Fibroblast of skin of right quadriceps (primary cell): ENCODE results near the gene ENTREP3.
"Not testable (repeated sequence)": the region's sequence is repeated elsewhere in the genome, so short reads cannot be mapped to it uniquely, and the experiment has no call there.

Experiments
- DNase-seq: peaks from one replicate; pipeline ENCODE4 v3.0.0-alpha.2; 2013

Gene ENTREP3

GRCh38 chr1:155255243-155256007 is at the start of gene ENTREP3:
Gene ENTREP3 (minus strand): TSS chr1:155255483. CDS start chr1:155254877, 606 bp downstream.
- peak; percentile 80 for DNase-seq

- no peak for DNase-seq
These were observed 49.3 kb upstream of the ENTREP3 start for GRCh38 chr1:155304558-155305063.

GRCh38 chr1:155301342-155301841 is 46.1 kb upstream of the ENTREP3 start, which contains the start of gene PKLR:
Gene PKLR (minus strand): TSS chr1:155301438. CDS start chr1:155301395, 43 bp downstream.
- no peak for DNase-seq

GRCh38 chr1:155300553-155301329 is 45.5 kb upstream of the ENTREP3 start:
- no peak for DNase-seq

GRCh38 chr1:155300024-155300423 is 44.7 kb upstream of the ENTREP3 start:
- DNase-seq: no peak

GRCh38 chr1:155297384-155297783 is 42.1 kb upstream of the ENTREP3 start:
- no peak for DNase-seq

GRCh38 chr1:155296661-155297060 is 41.4 kb upstream of the ENTREP3 start:
- no peak for DNase-seq

GRCh38 chr1:155295942-155296267 is 40.6 kb upstream of the ENTREP3 start:
- DNase-seq: no peak

- DNase-seq: no peak
These were observed 40.1 kb upstream of the ENTREP3 start for GRCh38 chr1:155295183-155295941.

GRCh38 chr1:155294520-155295182 is 39.4 kb upstream of the ENTREP3 start:
- DNase-seq: no peak

GRCh38 chr1:155293086-155293749 is 37.9 kb upstream of the ENTREP3 start:
- no peak for DNase-seq

- not testable (repeated sequence) for DNase-seq
These were observed 35.7 kb upstream of the ENTREP3 start for GRCh38 chr1:155291006-155291405.

- no peak for DNase-seq
These were observed 32.8 kb upstream of the ENTREP3 start for GRCh38 chr1:155287987-155288543.

- no peak for DNase-seq
These were observed 31.3 kb upstream of the ENTREP3 start for GRCh38 chr1:155286544-155286943.

GRCh38 chr1:155285631-155286044 is 30.4 kb upstream of the ENTREP3 start:
- no peak for DNase-seq

- DNase-seq: no peak
These were observed 29.8 kb upstream of the ENTREP3 start for GRCh38 chr1:155285063-155285462.

GRCh38 chr1:155284476-155284875 is 29.2 kb upstream of the ENTREP3 start:
- DNase-seq: no peak

GRCh38 chr1:155282488-155283091 is 27.3 kb upstream of the ENTREP3 start:
- no peak for DNase-seq

GRCh38 chr1:155279268-155279667 is 24.0 kb upstream of the ENTREP3 start:
- no peak for DNase-seq

GRCh38 chr1:155278689-155279160 is 23.4 kb upstream of the ENTREP3 start:
- no peak for DNase-seq
